Keratinocyte (primary cell): ENCODE measurements around the gene CACNA1F.

Experiments used
- EZH2 ChIP-seq: IDR thresholded peaks from one replicate; pipeline ENCODE4 v1.6.1; 2012; ENCODE audit warnings: inconsistent platforms, mild to moderate bottlenecking, low read length, moderate library complexity
- TF ChIP-seq, protein P1 (sequence below), 3 experiments: IDR thresholded peaks in 1 of 3; conservative IDR thresholded peaks in 1 of 3; optimal IDR thresholded peaks in 1 of 3; 2 replicates in 2 of 3; 3 replicates in 1 of 3; pipeline versions ENCODE3 to v1.5.1; 2011; ENCODE audit warnings: low read length in 3 of 3, mild to moderate bottlenecking in 3 of 3, moderate library complexity in 2 of 3, control low read depth in 1 of 3, inconsistent platforms in 1 of 3; ENCODE audit not compliant: insufficient read depth in 2 of 3; ENCODE audit errors: extremely low read depth in 1 of 3

DNA sequence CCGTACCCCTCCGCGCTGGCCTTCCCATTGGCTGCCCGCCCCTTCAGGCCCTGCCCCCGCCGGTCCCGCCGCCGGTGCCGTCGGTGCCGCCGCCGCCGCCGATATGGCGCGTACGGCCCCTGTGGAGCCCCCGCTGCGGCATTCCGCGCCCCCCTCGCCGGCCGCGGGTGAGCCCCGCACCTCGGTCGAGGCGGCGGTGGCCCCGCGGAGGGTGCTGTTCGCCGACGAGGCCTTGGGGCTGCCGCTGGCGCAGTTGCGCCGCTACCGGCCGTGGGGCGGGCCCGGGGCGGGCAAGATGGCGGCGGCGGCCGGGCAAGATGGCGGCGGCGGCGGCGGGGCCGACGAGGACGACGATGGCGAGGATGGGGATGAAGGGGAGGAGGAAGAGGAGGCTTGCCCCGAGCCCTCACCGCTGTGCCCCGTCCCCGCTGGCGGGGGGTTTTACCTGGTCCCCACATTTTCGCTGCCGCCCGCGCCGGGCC lies 36.7 kb upstream of the CACNA1F start, which contains the start of gene PPP1R3F:
- TF ChIP-seq, protein P1, sequence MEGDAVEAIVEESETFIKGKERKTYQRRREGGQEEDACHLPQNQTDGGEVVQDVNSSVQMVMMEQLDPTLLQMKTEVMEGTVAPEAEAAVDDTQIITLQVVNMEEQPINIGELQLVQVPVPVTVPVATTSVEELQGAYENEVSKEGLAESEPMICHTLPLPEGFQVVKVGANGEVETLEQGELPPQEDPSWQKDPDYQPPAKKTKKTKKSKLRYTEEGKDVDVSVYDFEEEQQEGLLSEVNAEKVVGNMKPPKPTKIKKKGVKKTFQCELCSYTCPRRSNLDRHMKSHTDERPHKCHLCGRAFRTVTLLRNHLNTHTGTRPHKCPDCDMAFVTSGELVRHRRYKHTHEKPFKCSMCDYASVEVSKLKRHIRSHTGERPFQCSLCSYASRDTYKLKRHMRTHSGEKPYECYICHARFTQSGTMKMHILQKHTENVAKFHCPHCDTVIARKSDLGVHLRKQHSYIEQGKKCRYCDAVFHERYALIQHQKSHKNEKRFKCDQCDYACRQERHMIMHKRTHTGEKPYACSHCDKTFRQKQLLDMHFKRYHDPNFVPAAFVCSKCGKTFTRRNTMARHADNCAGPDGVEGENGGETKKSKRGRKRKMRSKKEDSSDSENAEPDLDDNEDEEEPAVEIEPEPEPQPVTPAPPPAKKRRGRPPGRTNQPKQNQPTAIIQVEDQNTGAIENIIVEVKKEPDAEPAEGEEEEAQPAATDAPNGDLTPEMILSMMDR (optimal IDR thresholded peaks at IDR 0.05 in 1 of 3, IDR thresholded peaks at IDR 0.05 in 1 of 3, conservative IDR thresholded peaks at IDR 0.05 in 1 of 3; ENCODE audit: extremely low read depth in 1 of 3, insufficient read depth in 2 of 3, low read length in 3 of 3) = no peak
- TF ChIP-seq EZH2 = no peak
